Pancreas (tissue), 10 donors: ENCODE measurements around the gene RBM19. TPM values are rescaled to one million over a fixed set of nuclear protein-coding genes. Genes with fewer than 3 reads are reported as not detected.

ENCODE experiments used
- ATAC-seq, 4 donors: fragments of 200-7000 bp; cut with Tn5 transposase; one replicate each; pipeline versions ENCODE4 v1.8.0 to v1.9.1; 2020; ENCODE audit warnings: mild to moderate bottlenecking in 4 of 4, moderate library complexity in 4 of 4
- DNase-seq, 6 donors: peaks; one replicate each; pipeline ENCODE4 v3.0.0-alpha.2; 2020
- FAIRE-seq: peaks from 2 replicates; lab custom pipeline; 2012; peaks lifted over from hg19 to GRCh38; lab: Jason Lieb, UNC
- H3K27ac ChIP-seq, 4 donors: fragments of 200-600 bp; sonication (generic); 1 replicate in 3 of 4; 2 replicates in 1 of 4; pipeline versions ENCODE4 v1.5.0 to v1.8.0; 2020
- H3K27me3 ChIP-seq, 4 donors: fragments of 200-600 bp; one replicate each; pipeline ENCODE4 v1.8.0; 2021
- H3K36me3 ChIP-seq, 3 donors: fragments of 200-600 bp; sonication (generic) in 1 of 3; one replicate each; pipeline versions ENCODE4 v1.5.0 to v1.8.0; 2020 to 2021
- H3K4me1 ChIP-seq, 3 donors: fragments of 200-600 bp; one replicate each; pipeline ENCODE4 v1.8.0; 2021
- H3K4me3 ChIP-seq, 4 donors: fragments of 200-600 bp; sonication (generic) in 2 of 4; one replicate each; pipeline versions ENCODE4 v1.5.0 to v1.8.0; 2020 to 2021
- H3K9me3 ChIP-seq, 4 donors: fragments of 200-600 bp; one replicate each; pipeline ENCODE4 v1.8.0; 2021
- WGBS, 2 donors: extraction: QIAGEN DNeasy Blood & Tissue Kit; methylation state at CpG; one replicate each; pipeline ENCODE4 v1.1.7; 2013; 5-methylcytosine and 5-hydroxymethylcytosine counted together
- intact Hi-C, 3 donors: fragments of 100-400 bp; cut with DNase I; formaldehyde crosslinking; loops; one replicate each; pipeline versions ENCODE4 v1.11.1 to v1.14.2; 2022
- polyA plus RNA-seq, 2 donors: library from polyadenylated mRNA; stranded (reverse); fragments of 200-250 nt; gene quantifications; one replicate each; pipeline ENCODE4 v1.2.3, GENCODE V29; 2013
- total RNA-seq, 6 donors: library from RNA; stranded (reverse); fragmentation: NEBNext Ultra II Directional in 4 of 6; extraction: Animal tissue kit (Norgen Biotek cat#: 25700) in 4 of 6; gene quantifications; one replicate each; pipeline versions ENCODE4 v1.2.1 to v1.2.4, GENCODE V29; 2021 to 2023
- TF ChIP-seq, protein P1 (sequence below), 4 donors: fragments of 200-600 bp; sonication (generic) in 3 of 4; IDR thresholded peaks; one replicate each; pipeline versions ENCODE4 v1.5.0 to v1.8.0; 2021; ENCODE audit warnings: antibody characterized with exemption in 4 of 4
- donor health status: healthy with polysubstance abuse.
- donor health status: DM: no; HTN: no; CAD: no; lungs with moderate emphysema.
- donor health status: DM: no; HTN: no; CAD: no.
- donor health status: control.
- donor health status: control.
- donor health status: Bipolar disorder and iron deficiency.
- donor health status: DM: yes; HTN: yes; CAD: no.
- donor health status: DM: no; HTN: no; CAD: no.
- donor health status: DM: no; HTN: no; CAD: no.
- donor health status: DM: yes; HTN: yes; CAD: no.

Gene RBM19
- total and polyA plus RNA-seq, 8 donors, result 13.9 to 32.2 (median 15.8) TPM

DNA sequence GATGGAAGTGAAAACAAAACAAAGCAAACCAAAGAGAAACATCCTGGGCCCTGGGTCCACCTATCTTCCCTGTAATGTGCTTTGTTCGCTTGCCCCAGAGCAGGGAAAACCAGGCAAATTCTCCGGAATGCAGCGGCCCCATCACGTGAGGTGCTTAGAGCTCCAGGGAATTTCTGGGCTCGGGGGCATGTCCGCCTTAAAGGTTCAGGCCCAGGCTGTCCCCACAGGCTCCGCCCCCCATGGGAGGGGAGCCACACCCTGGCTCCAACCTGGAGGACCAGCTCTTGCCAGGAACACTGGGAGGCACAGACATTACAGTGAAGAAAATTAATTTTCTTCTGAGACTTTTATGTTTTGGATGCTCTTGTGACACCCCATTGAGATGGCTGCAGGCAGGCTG, 69.9 kb downstream of the RBM19 start:
- DNase-seq, result no peak
- TF ChIP-seq, protein P1, sequence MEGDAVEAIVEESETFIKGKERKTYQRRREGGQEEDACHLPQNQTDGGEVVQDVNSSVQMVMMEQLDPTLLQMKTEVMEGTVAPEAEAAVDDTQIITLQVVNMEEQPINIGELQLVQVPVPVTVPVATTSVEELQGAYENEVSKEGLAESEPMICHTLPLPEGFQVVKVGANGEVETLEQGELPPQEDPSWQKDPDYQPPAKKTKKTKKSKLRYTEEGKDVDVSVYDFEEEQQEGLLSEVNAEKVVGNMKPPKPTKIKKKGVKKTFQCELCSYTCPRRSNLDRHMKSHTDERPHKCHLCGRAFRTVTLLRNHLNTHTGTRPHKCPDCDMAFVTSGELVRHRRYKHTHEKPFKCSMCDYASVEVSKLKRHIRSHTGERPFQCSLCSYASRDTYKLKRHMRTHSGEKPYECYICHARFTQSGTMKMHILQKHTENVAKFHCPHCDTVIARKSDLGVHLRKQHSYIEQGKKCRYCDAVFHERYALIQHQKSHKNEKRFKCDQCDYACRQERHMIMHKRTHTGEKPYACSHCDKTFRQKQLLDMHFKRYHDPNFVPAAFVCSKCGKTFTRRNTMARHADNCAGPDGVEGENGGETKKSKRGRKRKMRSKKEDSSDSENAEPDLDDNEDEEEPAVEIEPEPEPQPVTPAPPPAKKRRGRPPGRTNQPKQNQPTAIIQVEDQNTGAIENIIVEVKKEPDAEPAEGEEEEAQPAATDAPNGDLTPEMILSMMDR (IDR thresholded peaks at IDR 0.05), result no peak
- Histone ChIP-seq H3K4me3 (no peak overlapping the region), H3K27ac (no peak overlapping the region), H3K9me3 (no peaks in the 10 kb centered on the region), H3K27me3 (no peaks in the 10 kb centered on the region), H3K36me3 (no peaks in the 10 kb centered on the region), H3K4me1 (peaks cover 0 to 6% (median 3%) of the 10 kb centered on the region in 3 donors)
- FAIRE-seq, result no peak
- WGBS, 2 donors, result 87 to 96% methylated on average over 7 of the region's 7 CpGs
- no peak for ATAC-seq
- intact Hi-C loops, result no loop called here

DNA sequence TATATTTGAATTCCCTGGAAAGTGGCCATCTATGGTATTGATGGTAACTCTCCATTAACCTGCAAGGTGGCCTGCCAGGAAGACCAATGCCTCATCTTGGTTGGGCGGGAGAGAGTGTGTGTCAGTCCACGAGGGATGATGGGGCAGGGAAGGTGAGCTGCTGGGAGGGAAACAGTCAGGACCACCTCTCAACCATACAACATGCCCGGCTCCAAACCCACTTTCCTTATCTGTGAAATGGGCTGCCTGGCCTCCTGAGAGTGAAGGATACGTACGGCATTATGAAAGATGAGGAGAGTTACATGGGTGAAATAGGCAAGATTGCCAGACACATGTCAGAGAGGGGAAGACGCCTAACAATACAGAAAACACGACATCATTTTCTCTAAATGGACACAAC, 70.9 kb downstream of the RBM19 start:
- no peak overlapping the region for H3K4me3 ChIP-seq
- H3K4me1 ChIP-seq, result peaks cover 0 to 3% (median 2%) of the 10 kb centered on the region in 3 donors
- no peaks in the 10 kb centered on the region for H3K36me3 ChIP-seq
- ATAC-seq, result no peak
- H3K27me3 ChIP-seq, result no peaks in the 10 kb centered on the region
- no peak overlapping the region for H3K27ac ChIP-seq
- no peaks in the 10 kb centered on the region for H3K9me3 ChIP-seq
- TF ChIP-seq, protein P1 (IDR thresholded peaks at IDR 0.05), result no peak
- no peak for FAIRE-seq
- DNase-seq, result no peak
- intact Hi-C loops, result no loop called here
- WGBS, 2 donors, result 92 to 95% methylated on average over 7 of the region's 7 CpGs

DNA sequence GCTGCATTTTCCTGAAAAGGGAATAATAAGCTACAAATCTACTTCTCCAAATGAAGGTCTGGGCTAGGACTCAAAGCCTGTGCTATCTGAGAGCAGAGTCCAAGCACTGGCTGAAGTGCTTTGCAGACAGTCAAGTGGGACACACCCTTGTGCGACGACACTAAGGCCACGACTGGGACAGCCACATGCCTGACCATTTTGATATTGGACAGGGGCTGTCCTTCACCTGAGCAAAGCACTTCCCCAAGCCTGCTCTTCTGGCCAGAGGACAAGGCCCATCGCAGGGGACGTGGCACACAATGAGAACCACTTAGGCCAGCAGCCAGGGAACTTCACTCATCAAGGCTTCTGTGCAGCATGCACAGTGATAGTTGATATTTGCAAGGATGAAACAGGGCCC, 71.4 kb downstream of the RBM19 start:
- intact Hi-C loops, result no loop called here
- Histone ChIP-seq H3K27me3 (no peaks in the 10 kb centered on the region), H3K9me3 (no peaks in the 10 kb centered on the region), H3K27ac (no peak overlapping the region), H3K4me3 (no peak overlapping the region), H3K36me3 (no peaks in the 10 kb centered on the region), H3K4me1 (peaks cover 0 to 3% (median 0%) of the 10 kb centered on the region in 3 donors)
- TF ChIP-seq, protein P1 (IDR thresholded peaks at IDR 0.05), result no peak
- no peak for DNase-seq
- no peak for FAIRE-seq
- 83 to 88% methylated on average over 5 of the region's 5 CpGs for WGBS, 2 donors
- no peak for ATAC-seq

DNA sequence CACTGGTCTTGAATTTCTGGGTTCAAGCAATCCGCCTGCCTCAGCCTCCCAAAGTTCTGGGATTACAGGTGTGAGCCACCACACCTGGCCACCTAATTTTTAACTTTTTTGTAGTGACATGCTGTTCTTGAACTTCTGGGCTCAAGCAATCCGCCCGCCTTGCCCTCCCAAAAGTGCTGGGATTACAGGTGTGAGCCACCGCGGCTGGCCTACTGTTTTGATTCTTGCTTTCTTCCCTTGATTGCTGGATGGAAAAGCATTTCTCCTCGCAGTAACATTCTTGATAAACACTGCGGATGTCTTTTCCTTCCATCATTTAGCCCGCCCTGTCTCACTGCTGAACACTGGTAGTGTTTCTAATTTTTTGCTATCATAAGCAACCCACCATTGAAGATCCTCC, 72.9 kb downstream of the RBM19 start:
- H3K4me1 ChIP-seq, result no peaks in the 10 kb centered on the region
- no peaks in the 10 kb centered on the region for H3K36me3 ChIP-seq
- TF ChIP-seq, protein P1 (IDR thresholded peaks at IDR 0.05), result no peak
- no peak overlapping the region for H3K4me3 ChIP-seq
- DNase-seq (no peak), ATAC-seq (no peak), FAIRE-seq (no peak)
- no peak overlapping the region for H3K27ac ChIP-seq
- H3K9me3 ChIP-seq, result no peaks in the 10 kb centered on the region
- no peaks in the 10 kb centered on the region for H3K27me3 ChIP-seq
- intact Hi-C loops, result no loop called here
- 96 to 97% methylated on average over 8 of the region's 8 CpGs for WGBS, 2 donors

DNA sequence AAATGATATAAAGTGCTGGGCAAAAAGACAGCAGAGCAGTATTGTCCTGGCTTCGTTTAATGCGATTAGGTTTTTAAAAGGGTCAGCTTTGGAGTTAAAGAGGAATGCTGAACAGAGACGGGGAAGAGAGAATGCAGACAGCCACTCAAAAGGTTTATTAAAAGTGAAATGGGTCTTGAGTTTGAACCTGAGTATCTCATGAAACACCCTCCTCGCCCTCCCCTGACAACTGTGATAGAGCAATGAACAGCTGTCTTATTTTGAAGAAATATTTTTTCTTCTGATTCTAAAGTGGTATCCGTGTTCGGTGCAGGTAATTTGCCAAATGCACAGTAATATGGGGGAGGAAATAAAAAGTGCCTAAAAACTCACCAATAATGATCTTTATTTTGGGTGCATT, 73.6 kb downstream of the RBM19 start:
- WGBS, 2 donors, result 97 to 99% methylated on average over 6 of the region's 6 CpGs
- FAIRE-seq, result no peak
- no peaks in the 10 kb centered on the region for H3K4me1 ChIP-seq
- DNase-seq, result no peak
- H3K27me3 ChIP-seq, result no peaks in the 10 kb centered on the region
- no peak overlapping the region for H3K4me3 ChIP-seq
- intact Hi-C loops, result no loop called here
- ATAC-seq, result no peak
- no peak overlapping the region for H3K27ac ChIP-seq
- no peaks in the 10 kb centered on the region for H3K9me3 ChIP-seq
- H3K36me3 ChIP-seq, result no peaks in the 10 kb centered on the region
- TF ChIP-seq, protein P1 (IDR thresholded peaks at IDR 0.05), result no peak
